ENCODE measurements around the gene LCE3B.

DNA sequence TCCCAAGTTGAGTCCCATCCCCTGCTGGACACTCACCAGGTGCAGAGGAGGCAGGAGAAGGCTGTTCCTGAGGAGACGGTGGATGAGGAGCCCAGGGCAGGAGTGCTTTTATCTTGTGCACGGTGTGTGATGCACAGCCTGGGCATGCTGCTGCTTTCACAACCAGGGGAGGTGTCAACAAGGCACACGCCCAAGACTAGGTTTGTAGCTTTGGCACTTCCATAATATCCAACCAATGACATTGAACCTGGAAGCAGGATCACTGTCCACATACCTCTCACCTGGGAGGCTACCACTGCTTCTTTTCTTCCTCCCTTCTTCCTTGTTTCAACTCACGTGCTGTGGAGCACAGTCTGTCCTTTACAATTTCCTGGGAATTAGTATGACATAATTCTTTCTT is 33.2 kb upstream of the LCE3B start, which contains the start of gene LCE3D:
- TF ChIP-seq CTCF (IDR thresholded peaks at IDR 0.05; ENCODE audit: low read length) (no peak), EZH2 (IDR thresholded peaks at IDR 0.05; ENCODE audit: borderline replicate concordance, low read length) (no peak)
